Measurements from ENCODE around the gene MRPS22. TPM values are rescaled to one million over a fixed set of nuclear protein-coding genes. Genes with fewer than 3 reads are reported as not detected.
"Not testable (repeated sequence)": the region's sequence is repeated elsewhere in the genome, so short reads cannot be mapped to it uniquely, and the experiment has no call there.

Gene MRPS22
- total RNA-seq, 1 donor from 2014 or later: 87.1 TPM

GRCh38 chr3:139332092-139332491 is 11.7 kb upstream of the MRPS22 start:
- TF ChIP-seq, protein P1, sequence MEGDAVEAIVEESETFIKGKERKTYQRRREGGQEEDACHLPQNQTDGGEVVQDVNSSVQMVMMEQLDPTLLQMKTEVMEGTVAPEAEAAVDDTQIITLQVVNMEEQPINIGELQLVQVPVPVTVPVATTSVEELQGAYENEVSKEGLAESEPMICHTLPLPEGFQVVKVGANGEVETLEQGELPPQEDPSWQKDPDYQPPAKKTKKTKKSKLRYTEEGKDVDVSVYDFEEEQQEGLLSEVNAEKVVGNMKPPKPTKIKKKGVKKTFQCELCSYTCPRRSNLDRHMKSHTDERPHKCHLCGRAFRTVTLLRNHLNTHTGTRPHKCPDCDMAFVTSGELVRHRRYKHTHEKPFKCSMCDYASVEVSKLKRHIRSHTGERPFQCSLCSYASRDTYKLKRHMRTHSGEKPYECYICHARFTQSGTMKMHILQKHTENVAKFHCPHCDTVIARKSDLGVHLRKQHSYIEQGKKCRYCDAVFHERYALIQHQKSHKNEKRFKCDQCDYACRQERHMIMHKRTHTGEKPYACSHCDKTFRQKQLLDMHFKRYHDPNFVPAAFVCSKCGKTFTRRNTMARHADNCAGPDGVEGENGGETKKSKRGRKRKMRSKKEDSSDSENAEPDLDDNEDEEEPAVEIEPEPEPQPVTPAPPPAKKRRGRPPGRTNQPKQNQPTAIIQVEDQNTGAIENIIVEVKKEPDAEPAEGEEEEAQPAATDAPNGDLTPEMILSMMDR (conservative IDR thresholded peaks at IDR 0.05; ENCODE audit: low read depth, low read length): no peak
- DNase-seq (ENCODE audit: low read depth): no peak
- H3K4me3 ChIP-seq (ENCODE audit: low read depth, low read length): no peak overlapping the region

DNA sequence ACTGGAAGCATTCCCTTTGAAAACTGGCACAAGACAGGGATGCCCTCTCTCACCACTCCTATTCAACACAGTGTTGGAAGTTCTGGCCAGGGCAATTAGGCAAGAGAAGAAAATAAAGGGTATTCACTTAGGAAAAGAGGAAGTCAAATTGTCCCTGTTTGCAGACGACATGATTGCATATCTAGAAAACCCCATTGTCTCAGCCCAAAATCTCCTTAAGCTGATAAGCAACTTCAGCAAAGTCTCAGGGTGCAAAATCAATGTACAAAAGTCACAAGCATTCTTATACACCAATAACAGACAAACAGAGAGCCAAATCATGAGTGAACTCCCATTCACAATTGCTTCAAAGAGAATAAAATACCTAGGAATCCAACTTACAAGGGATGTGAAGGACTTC is 9.1 kb upstream of the MRPS22 start:
- not testable (repeated sequence) for DNase-seq (ENCODE audit: low read depth); H3K4me3 ChIP-seq (ENCODE audit: low read depth, low read length)

- DNase-seq (ENCODE audit: low read depth): no peak
- H3K4me3 ChIP-seq (ENCODE audit: low read depth, low read length): no peak overlapping the region
- TF ChIP-seq, protein P1 (conservative IDR thresholded peaks at IDR 0.05; ENCODE audit: low read depth, low read length): no peak
Observed at GRCh38 chr3:139338405-139338804, 5.4 kb upstream of the MRPS22 start.

DNA sequence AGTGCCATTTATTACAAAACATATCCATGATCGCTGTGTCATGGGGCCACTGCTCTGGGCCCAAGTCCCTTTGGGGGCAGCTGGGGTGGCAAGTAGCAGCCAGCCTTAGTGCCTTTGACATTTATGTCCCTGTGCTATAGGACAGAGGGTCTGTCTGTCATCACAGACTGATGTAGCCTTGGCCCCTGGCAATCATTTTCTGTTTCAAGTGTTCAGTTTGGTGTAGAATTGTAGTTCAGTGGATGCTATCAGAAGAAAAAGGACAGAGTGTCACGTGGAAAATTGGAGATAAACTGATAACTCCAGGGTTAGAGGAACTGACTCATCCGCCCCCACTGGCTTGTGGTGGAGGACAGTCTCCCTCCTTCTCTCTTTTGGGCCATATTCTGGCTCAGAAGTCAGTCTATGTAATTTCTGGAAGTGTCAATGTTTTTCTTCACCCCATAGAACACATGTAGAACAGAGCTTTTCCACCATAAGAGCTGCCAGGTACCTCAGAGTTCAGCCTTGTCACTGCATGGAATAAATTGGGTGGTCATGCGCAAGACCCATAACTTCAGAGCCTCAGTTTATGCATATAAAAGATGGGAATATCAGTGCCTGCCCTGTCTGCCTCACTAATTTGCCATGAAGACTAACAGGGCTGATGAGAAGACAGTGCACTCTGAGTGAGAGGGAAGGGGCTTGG is 4.5 kb upstream of the MRPS22 start:
- DNase-seq (ENCODE audit: low read depth): no peak
- TF ChIP-seq, protein P1 (conservative IDR thresholded peaks at IDR 0.05; ENCODE audit: low read depth, low read length): no peak

GRCh38 chr3:139340784-139341183 is 3.0 kb upstream of the MRPS22 start:
- DNase-seq (ENCODE audit: low read depth): no peak
- TF ChIP-seq, protein P1 (conservative IDR thresholded peaks at IDR 0.05; ENCODE audit: low read depth, low read length): no peak
- H3K4me3 ChIP-seq (ENCODE audit: low read depth, low read length): no peak overlapping the region

More for the DNA sequence above, 4.5 kb upstream of the MRPS22 start:
- H3K4me3 ChIP-seq (ENCODE audit: low read depth, low read length): no peak overlapping the region

GRCh38 chr3:139342054-139342453 is 1.8 kb upstream of the MRPS22 start:
- H3K4me3 ChIP-seq (ENCODE audit: low read depth, low read length): no peak overlapping the region
- no peak for DNase-seq (ENCODE audit: low read depth)
- TF ChIP-seq, protein P1 (conservative IDR thresholded peaks at IDR 0.05; ENCODE audit: low read depth, low read length): no peak

DNA sequence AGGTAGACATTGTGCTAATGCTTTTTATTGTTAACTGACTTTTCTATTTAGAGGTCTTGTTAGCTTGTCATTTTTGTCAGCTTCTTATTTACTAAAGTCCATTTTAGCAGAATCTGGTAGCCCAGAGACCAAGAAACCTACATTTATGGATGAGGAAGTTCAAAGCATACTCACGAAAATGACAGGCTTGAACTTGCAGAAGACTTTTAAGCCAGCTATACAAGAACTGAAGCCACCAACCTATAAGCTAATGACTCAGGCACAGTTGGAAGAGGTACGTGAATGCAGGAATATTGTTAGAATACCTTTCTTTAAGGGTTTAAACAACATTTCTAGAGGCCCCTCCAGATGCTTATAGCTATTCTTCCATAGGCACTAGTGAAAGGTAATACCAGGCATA is 3.0 kb downstream of the MRPS22 start:
- TF ChIP-seq, protein P1 (conservative IDR thresholded peaks at IDR 0.05; ENCODE audit: low read depth, low read length): no peak
- no peak for DNase-seq (ENCODE audit: low read depth)
- H3K4me3 ChIP-seq (ENCODE audit: low read depth, low read length): no peak overlapping the region
